WTC11 (cell line): ENCODE data around the gene CTNNAL1. TPM values are rescaled to one million over a fixed set of nuclear protein-coding genes. Genes with fewer than 3 reads are reported as not detected.

Experiments
- ATAC-seq: fragments of 200-7000 bp; cut with Tn5 transposase; 2 replicates; pipeline ENCODE4 v1.10.0; 2021; ENCODE audit warnings: mild to moderate bottlenecking, moderate library complexity
- CTCF ChIA-PET: fragments of 300-600 bp; sonication (Branson Sonifier 250); formaldehyde crosslinking; loops from one replicate; lab custom pipeline; 2021; ENCODE audit warnings: antibody characterized with exemption; lab: Charles Lee
- POLR2A ChIA-PET: fragments of 350-600 bp; sonication (Branson Sonifier 250); formaldehyde crosslinking; loops from one replicate; lab custom pipeline; 2021; ENCODE audit warnings: antibody characterized with exemption; lab: Charles Lee
- DNase-seq: peaks from one replicate; pipeline ENCODE4 v3.0.0; 2021; ENCODE audit warnings: low spot score
- H3K27ac Mint-ChIP-seq: 2 replicates; pipeline ENCODE4 v1.8.0; 2021; ENCODE audit warnings: mixed read lengths
- H3K27me3 Mint-ChIP-seq: 2 replicates; pipeline ENCODE4 v1.8.0; 2021; ENCODE audit warnings: low read depth, mild to moderate bottlenecking, moderate library complexity, mixed read lengths
- H3K36me3 Mint-ChIP-seq: 2 replicates; pipeline ENCODE4 v1.8.0; 2021; ENCODE audit warnings: mixed read lengths
- H3K4me1 Mint-ChIP-seq: 2 replicates; pipeline ENCODE4 v1.8.0; 2022; ENCODE audit warnings: mixed read lengths
- H3K4me3 Mint-ChIP-seq: 2 replicates; pipeline ENCODE4 v1.8.0; 2021; ENCODE audit warnings: mild to moderate bottlenecking, moderate library complexity, mixed read lengths
- H3K9me3 Mint-ChIP-seq: 2 replicates; pipeline ENCODE4 v1.8.0; 2021; ENCODE audit warnings: mixed read lengths
- CDX4 ChIP-seq: fragments of 250-450 bp; sonication (Bioruptor Pico); IDR thresholded peaks from 2 replicates; pipeline ENCODE4 v1.9.0; 2021; ENCODE audit warnings: moderate library complexity, mild to moderate bottlenecking, inconsistent platforms, borderline replicate concordance
- E2F5 ChIP-seq: sonication (generic); formaldehyde crosslinking; IDR thresholded peaks from 2 replicates; pipeline ENCODE4 v1.8.1; 2022; ENCODE audit warnings: mild to moderate bottlenecking, moderate library complexity, missing genetic modification reagents
- FOXK1 ChIP-seq: sonication (generic); formaldehyde crosslinking; IDR thresholded peaks from 2 replicates; pipeline ENCODE4 v1.8.0; 2022; ENCODE audit warnings: mild to moderate bottlenecking, moderate library complexity, missing genetic modification reagents
- FOXP4 ChIP-seq: sonication (generic); formaldehyde crosslinking; IDR thresholded peaks from 2 replicates; pipeline ENCODE4 v1.8.0; 2022; ENCODE audit warnings: mild to moderate bottlenecking, missing genetic modification reagents
- MXD4 ChIP-seq: fragments of 250-450 bp; sonication (Bioruptor Pico); IDR thresholded peaks from 2 replicates; pipeline ENCODE4 v1.8.0; 2021; ENCODE audit warnings: mild to moderate bottlenecking, moderate library complexity, borderline replicate concordance
- NFYB ChIP-seq: sonication (generic); formaldehyde crosslinking; conservative IDR thresholded peaks from 2 replicates; pipeline ENCODE4 v1.8.0; 2022; ENCODE audit warnings: low read depth, missing genetic modification reagents
- NR2C2 ChIP-seq: sonication (generic); formaldehyde crosslinking; IDR thresholded peaks from 2 replicates; pipeline ENCODE4 v1.8.0; 2022; ENCODE audit warnings: mild to moderate bottlenecking, missing genetic modification reagents
- NR3C1 ChIP-seq: sonication (generic); formaldehyde crosslinking; conservative IDR thresholded peaks from 2 replicates; pipeline ENCODE4 v1.8.1; 2023; ENCODE audit warnings: low read depth, mild to moderate bottlenecking, missing genetic modification reagents
- PRDM15 ChIP-seq: sonication (generic); formaldehyde crosslinking; IDR thresholded peaks from 2 replicates; pipeline ENCODE4 v1.8.0; 2022; ENCODE audit warnings: missing genetic modification reagents
- STAT6 ChIP-seq: sonication (generic); formaldehyde crosslinking; conservative IDR thresholded peaks from 2 replicates; pipeline ENCODE4 v1.8.1; 2023; ENCODE audit warnings: mild to moderate bottlenecking, low read depth, missing genetic modification reagents, moderate library complexity
- TP53 ChIP-seq: sonication (generic); formaldehyde crosslinking; IDR thresholded peaks from 2 replicates; pipeline ENCODE4 v1.8.1; 2023; ENCODE audit warnings: mild to moderate bottlenecking, missing genetic modification reagents
- ZBTB21 ChIP-seq: sonication (generic); formaldehyde crosslinking; IDR thresholded peaks from 2 replicates; pipeline ENCODE4 v1.8.1; 2023; ENCODE audit warnings: mild to moderate bottlenecking, missing genetic modification reagents, borderline replicate concordance
- ZMAT4 ChIP-seq: fragments of 250-450 bp; sonication (Bioruptor Pico); IDR thresholded peaks from 2 replicates; pipeline ENCODE4 v1.9.0; 2021; ENCODE audit warnings: mild to moderate bottlenecking
- ZNF232 ChIP-seq: sonication (generic); formaldehyde crosslinking; IDR thresholded peaks from 2 replicates; pipeline ENCODE4 v1.8.0; 2022; ENCODE audit warnings: mild to moderate bottlenecking, missing genetic modification reagents
- ZNF317 ChIP-seq: sonication (generic); formaldehyde crosslinking; IDR thresholded peaks from 2 replicates; pipeline ENCODE4 v1.8.1; 2023; ENCODE audit warnings: low read depth, mild to moderate bottlenecking, moderate library complexity, missing genetic modification reagents, borderline replicate concordance
- total RNA-seq: library from RNA; stranded (reverse); gene quantifications from 3 replicates; pipeline ENCODE4 v1.2.3, GENCODE V29; 2021

Gene CTNNAL1
- total RNA-seq, 1 experiment from 2014 or later: 53.1 TPM

- POLR2A ChIA-PET: no interaction called here
- H3K9me3 Mint-ChIP-seq: no peaks in the 10 kb centered on the region
- H3K27me3 Mint-ChIP-seq: no peaks in the 10 kb centered on the region
Measured at GRCh38 chr9:109036744-109037680, 23.7 kb upstream of the CTNNAL1 start.

GRCh38 chr9:109035684-109036423, 22.6 kb upstream of the CTNNAL1 start:
- POLR2A ChIA-PET: no interaction called here
- no peaks in the 10 kb centered on the region for H3K9me3 Mint-ChIP-seq
- no peak for ATAC-seq
- no peaks in the 10 kb centered on the region for H3K27me3 Mint-ChIP-seq
- no peak for TF ChIP-seq FOXP4
- no peak for TF ChIP-seq ZMAT4
- TF ChIP-seq E2F5 (CRISPR knock-in tag): no peak
- no peak for TF ChIP-seq TP53 (CRISPR knock-in tag)
- TF ChIP-seq ZNF317 (CRISPR knock-in tag): no peak
- TF ChIP-seq, all 79 proteins: peak for 0
- Mint-ChIP-seq H3K36me3 (peaks cover 50% of the 10 kb centered on the region), H3K27ac (no peak overlapping the region), H3K4me3 (no peak overlapping the region), H3K4me1 (no peaks in the 10 kb centered on the region)
- CTCF ChIA-PET: no interaction called here
- DNase-seq: no peak

More at GRCh38 chr9:109036744-109037680, 23.7 kb upstream of the CTNNAL1 start:
- peak overlapping the region; percentile 6; the same call in 1 of the 2 replicates for H3K27ac Mint-ChIP-seq
- H3K36me3 Mint-ChIP-seq: peaks cover 50% of the 10 kb centered on the region
- TF ChIP-seq PRDM15: peak; percentile 78
- TF ChIP-seq ZNF232 (CRISPR knock-in tag): no peak
- CTCF ChIA-PET: no interaction called here
- no peaks in the 10 kb centered on the region for H3K4me1 Mint-ChIP-seq
- H3K4me3 Mint-ChIP-seq: no peak overlapping the region
- ATAC-seq (no peak), DNase-seq (no peak)

GRCh38 chr9:109033941-109034700, 20.8 kb upstream of the CTNNAL1 start:
- CTCF ChIA-PET: no interaction called here
- H3K27ac Mint-ChIP-seq: no peak overlapping the region
- POLR2A ChIA-PET: no interaction called here
- TF ChIP-seq CDX4 (CRISPR knock-in tag) (no peak), TP53 (CRISPR knock-in tag) (no peak), NR2C2 (CRISPR knock-in tag) (no peak), ZBTB21 (CRISPR knock-in tag) (no peak), NR3C1 (no peak), MXD4 (CRISPR knock-in tag) (no peak), STAT6 (CRISPR knock-in tag) (no peak), NFYB (CRISPR knock-in tag) (no peak), E2F5 (CRISPR knock-in tag) (no peak), FOXK1 (CRISPR knock-in tag) (no peak)

More at GRCh38 chr9:109033941-109034700, 20.8 kb upstream of the CTNNAL1 start:
- H3K4me1 Mint-ChIP-seq: no peaks in the 10 kb centered on the region
- H3K27me3 Mint-ChIP-seq: no peaks in the 10 kb centered on the region
- no peak overlapping the region for H3K4me3 Mint-ChIP-seq
- no peaks in the 10 kb centered on the region for H3K9me3 Mint-ChIP-seq
- ATAC-seq (no peak), DNase-seq (no peak)
- H3K36me3 Mint-ChIP-seq: peaks cover 44% of the 10 kb centered on the region
